SU-DHL-6 (cell line): ENCODE results near the gene EFHC2.

Experiments
- H2AFZ ChIP-seq: fragments of 200-600 bp; sonication (generic); 2 replicates; pipeline ENCODE4 v1.6.1; 2014; ENCODE audit warnings: low read depth, mild to moderate bottlenecking, moderate library complexity, mixed read lengths, antibody characterized with exemption, low read length; ENCODE audit not compliant: severe bottlenecking
- H3F3A ChIP-seq: fragments of 200-600 bp; shearing (Covaris generic); 2 replicates; pipeline ENCODE4 v1.6.0; 2016; ENCODE audit warnings: antibody characterized with exemption, mild to moderate bottlenecking; ENCODE audit not compliant: insufficient read depth
- H3K27ac ChIP-seq: fragments of 200-600 bp; sonication (generic); 2 replicates; pipeline ENCODE4 v1.5.1; 2016; ENCODE audit warnings: low read depth, mild to moderate bottlenecking, low read length, moderate library complexity, mixed read lengths
- H3K27me3 ChIP-seq: fragments of 200-600 bp; sonication (generic), shearing (Covaris generic); 2 replicates; pipeline ENCODE4 v1.6.0; 2014; ENCODE audit warnings: mild to moderate bottlenecking, low read length
- H3K36me3 ChIP-seq: fragments of 200-600 bp; sonication (generic); 2 replicates; pipeline ENCODE4 v1.6.1; 2014; ENCODE audit warnings: mild to moderate bottlenecking, low read length, mixed read lengths
- H3K4me2 ChIP-seq: fragments of 300-600, 200-600 bp; shearing (Covaris generic), sonication (generic); 2 replicates; pipeline ENCODE4 v1.6.0; 2014; ENCODE audit warnings: low read length, low read depth, mild to moderate bottlenecking; ENCODE audit not compliant: poor library complexity, severe bottlenecking
- H3K4me3 ChIP-seq: fragments of 200-600 bp; sonication (generic); 2 replicates; pipeline ENCODE4 v1.5.1; 2014; ENCODE audit warnings: antibody characterized with exemption, low read length, mild to moderate bottlenecking, mixed read lengths; ENCODE audit not compliant: insufficient read depth, poor library complexity, severe bottlenecking
- H3K79me2 ChIP-seq: fragments of 200-600 bp; sonication (generic); 2 replicates; pipeline ENCODE4 v1.6.1; 2014; ENCODE audit warnings: mild to moderate bottlenecking, low read length, moderate library complexity; ENCODE audit not compliant: insufficient read depth
- H3K9ac ChIP-seq: fragments of 200-600 bp; sonication (generic); 2 replicates; pipeline ENCODE4 v1.7.0; 2014; ENCODE audit warnings: mild to moderate bottlenecking, low read length
- H3K9me2 ChIP-seq: fragments of 200-600 bp; sonication (generic); replicated peaks from 2 replicates; pipeline ENCODE4 v1.6.1; 2014; ENCODE audit warnings: low read length; ENCODE audit not compliant: insufficient read depth
- H3K9me3 ChIP-seq: fragments of 200-600 bp; sonication (generic); 2 replicates; pipeline ENCODE4 v1.6.1; 2014; ENCODE audit warnings: low read length, mixed read lengths; ENCODE audit not compliant: insufficient read depth
- H4K20me1 ChIP-seq: fragments of 200-600 bp; sonication (generic); 2 replicates; pipeline ENCODE4 v1.6.1; 2014; ENCODE audit warnings: low read depth, mild to moderate bottlenecking, antibody characterized with exemption, low read length, moderate library complexity, mixed read lengths
- CTCF ChIP-seq: fragments of 200-600 bp; sonication (generic); IDR thresholded peaks from one replicate; pipeline ENCODE4 v1.5.1; 2017; ENCODE audit warnings: antibody characterized with exemption, mild to moderate bottlenecking, low read length, moderate library complexity; ENCODE audit not compliant: insufficient read depth, poor library complexity, severe bottlenecking
- EZH2phosphoT487 ChIP-seq: fragments of 200-600 bp; sonication (generic), shearing (Covaris generic); conservative IDR thresholded peaks from 2 replicates; pipeline ENCODE4 v1.6.1; 2018; ENCODE audit warnings: mild to moderate bottlenecking, antibody characterized with exemption, low read length, moderate library complexity, mixed read lengths

EFHC2 gene

GRCh38 chrX:44247468-44247867 lies 96.0 kb downstream of the EFHC2 start:
- Histone ChIP-seq H3K27ac (no peak overlapping the region), H3K9me2 (no peaks in the 10 kb centered on the region), H3F3A (no peaks in the 10 kb centered on the region), H3K4me2 (no peak overlapping the region), H3K27me3 (no peaks in the 10 kb centered on the region), H3K9ac (no peak overlapping the region), H3K79me2 (no peaks in the 10 kb centered on the region), H4K20me1 (no peaks in the 10 kb centered on the region), H3K9me3 (no peaks in the 10 kb centered on the region), H3K36me3 (no peaks in the 10 kb centered on the region), H2AFZ (no peak overlapping the region), H3K4me3 (no peak overlapping the region)
- TF ChIP-seq EZH2phosphoT487 (no peak), CTCF (no peak)

- TF ChIP-seq CTCF (no peak), EZH2phosphoT487 (no peak)
- no peak overlapping the region for H3K27ac ChIP-seq
- no peaks in the 10 kb centered on the region for H4K20me1 ChIP-seq
- H3K9me2 ChIP-seq = no peaks in the 10 kb centered on the region
- H3K79me2 ChIP-seq = no peaks in the 10 kb centered on the region
- no peak overlapping the region for H3K9ac ChIP-seq
- H3K36me3 ChIP-seq = no peaks in the 10 kb centered on the region
- no peak overlapping the region for H2AFZ ChIP-seq
- no peaks in the 10 kb centered on the region for H3K9me3 ChIP-seq
- no peaks in the 10 kb centered on the region for H3K27me3 ChIP-seq
- no peak overlapping the region for H3K4me2 ChIP-seq
- no peaks in the 10 kb centered on the region for H3F3A ChIP-seq
- no peak overlapping the region for H3K4me3 ChIP-seq
These were observed 96.6 kb downstream of the EFHC2 start for GRCh38 chrX:44246826-44247225.

- no peak overlapping the region for H2AFZ ChIP-seq
- no peaks in the 10 kb centered on the region for H3K9me3 ChIP-seq
- no peak overlapping the region for H3K4me3 ChIP-seq
- H3K9me2 ChIP-seq = no peaks in the 10 kb centered on the region
- TF ChIP-seq CTCF = no peak
- TF ChIP-seq EZH2phosphoT487 = no peak
- H3K27me3 ChIP-seq = no peaks in the 10 kb centered on the region
- H4K20me1 ChIP-seq = no peaks in the 10 kb centered on the region
- no peak overlapping the region for H3K27ac ChIP-seq
- H3K36me3 ChIP-seq = no peaks in the 10 kb centered on the region
- H3F3A ChIP-seq = no peaks in the 10 kb centered on the region
- no peaks in the 10 kb centered on the region for H3K79me2 ChIP-seq
- H3K4me2 ChIP-seq = no peak overlapping the region
- no peak overlapping the region for H3K9ac ChIP-seq
These were observed 97.7 kb downstream of the EFHC2 start for GRCh38 chrX:44245733-44246132.
